Mesodermal cell (in vitro differentiated cells): ENCODE results near the gene ZBBX. TPM values are rescaled to one million over a fixed set of nuclear protein-coding genes. Genes with fewer than 3 reads are reported as not detected.
"Not testable (repeated sequence)": the region's sequence is repeated elsewhere in the genome, so short reads cannot be mapped to it uniquely, and the experiment has no call there.

ENCODE experiments used
- H3K27ac ChIP-seq: 2 replicates; pipeline ENCODE4 v1.7.0; 2013; ENCODE audit warnings: mild to moderate bottlenecking, low read depth, low read length, moderate library complexity; ENCODE audit not compliant: severe bottlenecking
- H3K36me3 ChIP-seq: 2 replicates; pipeline ENCODE4 v1.7.1; 2013; ENCODE audit warnings: mild to moderate bottlenecking, low read length, moderate library complexity; ENCODE audit not compliant: control insufficient read depth, insufficient read depth
- H3K4me1 ChIP-seq: one replicate; pipeline ENCODE4 v1.7.1; 2013; ENCODE audit warnings: mild to moderate bottlenecking, low read length; ENCODE audit not compliant: insufficient read depth, control insufficient read depth, poor library complexity, severe bottlenecking
- H3K4me3 ChIP-seq: 2 replicates; pipeline ENCODE4 v1.7.0; 2013; ENCODE audit warnings: low read length, control low read depth, mild to moderate bottlenecking; ENCODE audit not compliant: insufficient read depth, poor library complexity, severe bottlenecking; ENCODE audit errors: extremely low read depth
- H3K9me3 ChIP-seq: 2 replicates; pipeline ENCODE4 v1.7.1; 2013; ENCODE audit warnings: mild to moderate bottlenecking, low read length, moderate library complexity; ENCODE audit not compliant: control insufficient read depth
- WGBS, 2 experiments: methylation state at CpG; one replicate each; pipeline ENCODE4 v1.1.5; 2013; ENCODE audit warnings: missing lambda C conversion rate in 2 of 2; ENCODE audit not compliant: insufficient coverage in 2 of 2; 5-methylcytosine and 5-hydroxymethylcytosine counted together
- polyA plus RNA-seq, 2 experiments: library from polyadenylated mRNA; stranded (reverse); fragments of 50-300 nt; gene quantifications; one replicate each; pipeline ENCODE4 v1.2.3, GENCODE V29; 2013

ZBBX gene, protein sequence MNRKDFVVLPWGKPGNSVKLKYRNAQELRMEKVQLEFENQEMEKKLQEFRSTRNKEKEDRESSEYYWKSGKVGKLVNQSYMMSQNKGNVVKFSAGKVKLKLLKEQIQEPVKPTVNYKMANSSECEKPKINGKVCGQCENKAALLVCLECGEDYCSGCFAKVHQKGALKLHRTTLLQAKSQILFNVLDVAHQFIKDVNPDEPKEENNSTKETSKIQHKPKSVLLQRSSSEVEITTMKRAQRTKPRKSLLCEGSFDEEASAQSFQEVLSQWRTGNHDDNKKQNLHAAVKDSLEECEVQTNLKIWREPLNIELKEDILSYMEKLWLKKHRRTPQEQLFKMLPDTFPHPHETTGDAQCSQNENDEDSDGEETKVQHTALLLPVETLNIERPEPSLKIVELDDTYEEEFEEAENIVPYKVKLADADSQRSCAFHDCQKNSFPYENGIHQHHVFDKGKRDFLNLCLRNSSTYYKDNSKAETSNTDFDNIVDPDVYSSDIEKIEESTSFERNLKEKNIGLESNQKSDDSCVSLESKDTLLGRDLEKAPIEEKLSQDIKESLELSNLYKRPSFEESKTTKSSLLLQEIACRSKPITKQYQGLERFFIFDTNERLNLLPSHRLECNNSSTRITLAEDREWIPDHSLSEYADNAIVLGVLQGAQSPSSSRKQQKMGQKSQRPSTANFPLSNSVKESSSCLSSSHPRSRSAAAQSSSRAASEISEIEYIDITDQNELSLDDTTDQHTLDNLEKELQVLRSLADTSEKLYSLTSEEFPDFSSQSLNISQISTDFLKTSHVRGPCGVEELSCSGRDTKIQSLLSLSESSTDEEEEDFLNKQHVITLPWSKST
- polyA plus RNA-seq (2013, experiment 1 of 2): 1.8 TPM
- polyA plus RNA-seq (2013, experiment 2 of 2): 2.1 TPM

DNA sequence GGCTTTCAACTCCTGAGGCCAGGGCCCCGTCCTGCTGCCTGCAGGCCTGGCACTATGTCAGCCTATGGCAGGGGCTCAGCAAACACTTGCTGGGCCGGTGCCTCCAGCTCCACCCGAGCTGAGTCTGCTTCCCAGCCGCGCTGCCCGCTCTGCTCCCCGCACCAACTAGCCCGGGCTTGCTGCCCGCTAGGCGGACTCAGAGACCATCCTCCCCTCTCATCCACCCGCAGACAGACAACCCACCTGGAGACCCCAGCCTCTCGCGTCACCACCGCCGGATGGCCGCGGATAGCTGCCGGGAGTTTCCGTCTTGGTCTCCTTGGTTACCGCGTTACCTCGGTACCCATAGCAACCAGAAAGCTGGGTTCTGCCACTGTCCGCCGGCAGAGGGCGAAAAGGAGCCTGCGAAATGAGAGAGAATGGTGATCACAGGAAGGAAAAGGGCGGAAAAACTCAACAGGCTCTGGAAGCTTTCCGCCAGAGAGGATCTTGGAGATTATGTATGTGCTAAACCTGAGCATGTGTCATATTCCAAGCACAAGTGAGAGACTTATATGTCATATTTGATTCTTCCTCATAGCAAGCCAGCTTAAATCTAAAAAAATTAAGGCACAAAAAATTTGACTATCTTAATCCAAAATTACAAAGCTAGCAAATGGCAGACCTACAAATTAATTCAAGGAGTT lies at the start of gene ZBBX:
TSS of gene ZBBX (minus strand) at position 294 of the 686 bp plus-strand sequence. CDS start 7,396 bp downstream, outside the sequence.
- 5 to 7% methylated on average over 18 to 22 of the region's 28 CpGs for WGBS, 2 experiments
- H3K9me3 ChIP-seq: no peaks in the 10 kb centered on the region
- H3K4me3 ChIP-seq: peak within 1 kb of the TSS; percentile 47
- H3K27ac ChIP-seq: no peak within 1 kb of the TSS
- H3K4me1 ChIP-seq: no peaks in the 10 kb centered on the region
- no peaks in the 10 kb centered on the region for H3K36me3 ChIP-seq

- H3K4me3 ChIP-seq, H3K9me3 ChIP-seq, H3K27ac ChIP-seq, H3K4me1 ChIP-seq, H3K36me3 ChIP-seq: not testable (repeated sequence)
- WGBS, 2 experiments: 85 to 100% methylated on average over 1 to 2 of the region's 3 CpGs
These were observed 46.9 kb upstream of the ZBBX start for GRCh38 chr3:167426962-167427361.

DNA sequence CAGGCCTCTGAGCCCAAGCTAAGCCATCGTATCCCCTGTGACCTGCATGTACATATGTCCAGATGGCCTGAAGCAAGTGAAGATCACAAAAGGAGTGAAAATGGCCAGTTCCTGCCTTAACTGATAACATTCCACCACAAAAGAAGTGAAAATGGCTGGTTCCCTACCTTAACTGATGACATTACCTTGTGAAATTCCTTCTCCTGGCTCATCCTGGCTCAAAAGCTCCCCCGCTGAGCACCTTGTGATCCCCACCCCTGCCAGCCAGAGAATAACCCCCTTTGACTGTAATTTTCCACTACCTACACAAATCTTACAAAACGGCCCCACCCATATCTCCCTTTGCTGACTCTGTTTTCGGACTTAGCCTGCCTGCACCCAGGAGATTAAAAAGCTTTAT lies 42.3 kb upstream of the ZBBX start:
- H3K9me3 ChIP-seq, H3K36me3 ChIP-seq, H3K4me1 ChIP-seq, H3K27ac ChIP-seq, H3K4me3 ChIP-seq: not testable (repeated sequence)
- WGBS, 2 experiments: 89 to 92% methylated on average over 1 to 2 of the region's 4 CpGs

GRCh38 chr3:167409611-167410010 lies 29.5 kb upstream of the ZBBX start:
- Histone ChIP-seq H3K27ac (no peak overlapping the region), H3K4me3 (no peak overlapping the region), H3K9me3 (no peaks in the 10 kb centered on the region), H3K4me1 (no peaks in the 10 kb centered on the region), H3K36me3 (no peaks in the 10 kb centered on the region)
- WGBS, 2 experiments: no CpG with 5 or more reads among the region's 1 CpG

DNA sequence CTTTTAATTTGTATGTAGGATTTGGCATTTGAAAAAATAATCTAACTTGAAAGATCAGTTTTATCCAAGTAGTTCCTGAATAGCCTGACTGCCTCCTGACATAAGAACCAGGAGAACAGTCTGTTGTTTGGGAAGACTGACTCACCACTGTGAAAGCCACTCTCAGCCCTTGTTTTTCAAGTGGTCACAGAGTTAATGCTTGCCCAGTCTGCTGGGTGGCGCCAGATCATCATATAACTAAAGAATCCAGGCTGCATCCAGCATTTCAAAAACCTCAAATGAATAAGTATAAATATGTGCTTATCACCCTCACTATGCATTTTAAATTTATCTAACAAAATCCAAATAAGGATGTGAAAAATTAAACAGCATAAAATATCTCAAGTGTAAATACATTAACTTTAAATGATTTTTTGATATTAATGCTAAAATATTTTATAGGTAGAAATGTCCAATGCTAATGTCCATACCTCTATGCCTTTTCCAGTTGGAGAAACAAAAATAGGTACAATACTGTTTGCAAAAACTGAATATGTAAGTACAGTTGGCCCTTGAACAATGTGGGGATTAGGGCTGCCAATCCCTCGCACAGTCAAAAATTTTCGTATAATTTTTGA lies 26.9 kb upstream of the ZBBX start:
- H3K4me1 ChIP-seq: no peaks in the 10 kb centered on the region
- H3K9me3 ChIP-seq: no peaks in the 10 kb centered on the region
- H3K36me3 ChIP-seq: no peaks in the 10 kb centered on the region
- H3K4me3 ChIP-seq: no peak overlapping the region
- no CpG with 5 or more reads among the region's 3 CpGs for WGBS, 2 experiments
- no peak overlapping the region for H3K27ac ChIP-seq

GRCh38 chr3:167397826-167398225 lies 17.7 kb upstream of the ZBBX start:
- Histone ChIP-seq H3K9me3 (no peaks in the 10 kb centered on the region), H3K4me1 (no peaks in the 10 kb centered on the region), H3K27ac (no peak overlapping the region), H3K36me3 (no peaks in the 10 kb centered on the region), H3K4me3 (no peak overlapping the region)
- 100% methylated on average over 1 of the region's 1 CpG; no CpG with 5 or more reads in 1 of the 2 experiments for WGBS, 2 experiments

GRCh38 chr3:167396075-167396474 lies 16.0 kb upstream of the ZBBX start:
- Histone ChIP-seq H3K36me3 (no peaks in the 10 kb centered on the region), H3K27ac (no peak overlapping the region), H3K4me3 (no peak overlapping the region), H3K4me1 (no peaks in the 10 kb centered on the region), H3K9me3 (no peaks in the 10 kb centered on the region)
- 42 to 62% methylated on average over 2 of the region's 2 CpGs for WGBS, 2 experiments

DNA sequence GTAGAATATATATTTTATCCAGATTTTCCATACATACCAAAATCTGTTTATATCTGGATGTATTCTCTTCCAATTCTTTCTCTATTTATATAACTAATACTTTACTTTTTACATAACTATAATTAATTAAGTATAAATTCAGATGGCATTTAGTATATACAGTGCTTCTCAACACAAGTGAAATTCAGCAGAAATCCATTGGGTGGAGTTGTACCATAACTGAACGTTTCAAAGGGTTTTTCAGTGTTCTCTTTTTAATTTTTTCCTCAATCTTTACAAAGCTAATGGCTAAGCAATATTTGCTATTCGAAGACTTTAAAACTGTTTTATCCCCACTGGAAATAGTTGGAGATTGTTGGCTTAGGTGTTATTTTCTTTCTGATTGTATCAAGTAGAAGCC lies 13.9 kb upstream of the ZBBX start:
- no peaks in the 10 kb centered on the region for H3K36me3 ChIP-seq
- WGBS, 2 experiments: no CpG with 5 or more reads among the region's 2 CpGs

DNA sequence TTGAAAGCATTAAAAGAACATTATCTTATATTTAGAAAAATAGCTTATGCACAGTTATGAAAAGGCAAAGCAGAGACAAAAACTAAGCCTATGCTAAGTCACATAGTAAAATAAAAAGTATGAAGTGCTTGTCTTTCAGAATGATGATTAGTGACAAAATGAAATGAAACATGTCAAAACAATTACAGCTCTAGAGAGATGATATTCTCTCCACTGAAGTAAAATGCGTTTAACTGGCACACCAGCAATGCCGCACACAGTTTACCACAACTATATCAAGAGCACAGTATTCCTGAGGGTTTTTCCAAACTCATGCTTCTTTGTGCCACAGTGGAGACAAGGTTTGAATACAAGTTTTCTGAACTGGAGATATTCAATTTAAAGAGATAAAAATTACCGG lies 2.1 kb upstream of the ZBBX start:
- Histone ChIP-seq H3K4me1 (no peaks in the 10 kb centered on the region), H3K27ac (no peak overlapping the region)
- 100% methylated on average over 2 of the region's 3 CpGs; no CpG with 5 or more reads in 1 of the 2 experiments for WGBS, 2 experiments

More for the DNA sequence above, 13.9 kb upstream of the ZBBX start:
- Histone ChIP-seq H3K9me3 (no peaks in the 10 kb centered on the region), H3K4me1 (no peaks in the 10 kb centered on the region), H3K27ac (no peak overlapping the region), H3K4me3 (no peak overlapping the region)

GRCh38 chr3:167375478-167375877 lies 4.6 kb downstream of the ZBBX start:
- no peaks in the 10 kb centered on the region for H3K4me1 ChIP-seq
- H3K27ac ChIP-seq: no peak overlapping the region
- no CpG with 5 or more reads among the region's 6 CpGs for WGBS, 2 experiments
- H3K9me3 ChIP-seq: no peaks in the 10 kb centered on the region
- H3K4me3 ChIP-seq: no peak overlapping the region
- no peaks in the 10 kb centered on the region for H3K36me3 ChIP-seq

More for the DNA sequence above, 2.1 kb upstream of the ZBBX start:
- Histone ChIP-seq H3K36me3 (no peaks in the 10 kb centered on the region), H3K4me3 (no peak overlapping the region), H3K9me3 (no peaks in the 10 kb centered on the region)
